Renal cortex interstitium (tissue), 15 donors: Measurements from ENCODE around the gene ALG1L2. TPM values are rescaled to one million over a fixed set of nuclear protein-coding genes. Genes with fewer than 3 reads are reported as not detected.
"Not testable (repeated sequence)": the region's sequence is repeated elsewhere in the genome, so short reads cannot be mapped to it uniquely, and the experiment has no call there.

Experiments
- DNase-seq, 11 donors: peaks; one replicate each; pipeline ENCODE4 v3.0.0-alpha.2; 2013; ENCODE audit warnings: low read depth in 9 of 11, low spot score in 4 of 11; ENCODE audit errors: extremely low read depth in 1 of 11
- long read RNA-seq, 16 experiments: transcript quantifications; one replicate each; lab custom pipeline, GENCODE V29; 2026
- polyA plus RNA-seq, 3 donors: library from polyadenylated mRNA; unstranded; fragments of 120-200 nt; gene quantifications; one replicate each; pipeline ENCODE4 v1.2.1, GENCODE V29; 2013; ENCODE audit not compliant: insufficient read length in 3 of 3

ALG1L2 gene, protein sequence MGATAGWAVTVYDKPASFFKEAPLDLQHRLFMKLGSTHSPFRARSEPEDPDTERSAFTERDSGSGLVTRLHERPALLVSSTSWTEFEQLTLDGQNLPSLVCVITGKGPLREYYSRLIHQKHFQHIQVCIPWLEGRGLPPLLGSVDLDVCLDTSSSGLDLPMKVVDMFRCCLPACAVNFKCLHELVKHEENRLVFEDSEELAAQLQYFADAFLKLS
- 1 to 10 TPM; 1.3 to 2.8 (median 2.0) TPM for polyA plus RNA-seq
- long read RNA-seq, donor 1, result 0 reads
- long read RNA-seq, donor 2, result 0 reads
- long read RNA-seq, donor 3, result 0 reads
- long read RNA-seq, donor 4, result 0 reads
- long read RNA-seq, donor 5, result 0 reads
- long read RNA-seq, donor 6, result 0 reads
- long read RNA-seq, donor 7, result 0 reads
- long read RNA-seq, donor 8, partial matches to known transcripts, result 7 of 7 reads
- long read RNA-seq, donor 8, other reads (novel, unspliced or antisense), result 0 of 7 reads
- long read RNA-seq, donor 9, result 0 reads
- long read RNA-seq, donor 10, result 0 reads
- long read RNA-seq, donor 11, result 0 reads
- long read RNA-seq, donor 12, result 0 reads
- long read RNA-seq, donor 13, result 0 reads
- long read RNA-seq, donor 14, result 0 reads
- long read RNA-seq, donor 15, result 0 reads
- long read RNA-seq, donor 16, result 0 reads

DNA sequence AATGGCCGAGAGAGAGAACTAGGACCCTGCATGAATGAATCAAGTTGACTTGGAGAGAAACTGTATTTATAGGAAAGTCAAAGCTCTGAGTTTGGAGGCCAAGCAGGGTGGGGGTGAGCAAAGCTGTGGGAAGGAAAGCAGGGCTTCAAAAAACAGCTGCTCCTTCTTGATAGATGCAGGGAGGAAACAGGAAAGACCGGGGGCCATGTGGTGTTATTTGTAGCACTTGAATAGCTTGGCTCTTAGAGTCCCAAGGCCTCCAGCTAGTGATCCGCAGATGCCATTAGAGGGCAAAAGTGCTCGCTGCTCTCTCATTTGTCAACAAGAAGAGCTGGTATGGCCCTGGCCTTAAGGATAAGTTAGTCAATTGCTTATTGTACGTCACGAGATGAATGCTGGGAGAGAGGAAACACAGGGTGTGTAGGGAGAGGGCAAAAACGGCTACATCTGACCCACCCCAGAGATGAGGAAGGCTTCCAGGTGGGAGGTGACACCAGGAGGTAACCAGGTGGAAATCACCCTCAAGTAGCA is at the start of gene ALG1L2:
Gene ALG1L2, plus strand, starts transcription at position 481 of the 531 bp plus-strand sequence. CDS start 186 bp downstream, outside the sequence.
- DNase-seq, result peak in 6 of 11 donors; percentile 13 to 62 (median 50)

DNA sequence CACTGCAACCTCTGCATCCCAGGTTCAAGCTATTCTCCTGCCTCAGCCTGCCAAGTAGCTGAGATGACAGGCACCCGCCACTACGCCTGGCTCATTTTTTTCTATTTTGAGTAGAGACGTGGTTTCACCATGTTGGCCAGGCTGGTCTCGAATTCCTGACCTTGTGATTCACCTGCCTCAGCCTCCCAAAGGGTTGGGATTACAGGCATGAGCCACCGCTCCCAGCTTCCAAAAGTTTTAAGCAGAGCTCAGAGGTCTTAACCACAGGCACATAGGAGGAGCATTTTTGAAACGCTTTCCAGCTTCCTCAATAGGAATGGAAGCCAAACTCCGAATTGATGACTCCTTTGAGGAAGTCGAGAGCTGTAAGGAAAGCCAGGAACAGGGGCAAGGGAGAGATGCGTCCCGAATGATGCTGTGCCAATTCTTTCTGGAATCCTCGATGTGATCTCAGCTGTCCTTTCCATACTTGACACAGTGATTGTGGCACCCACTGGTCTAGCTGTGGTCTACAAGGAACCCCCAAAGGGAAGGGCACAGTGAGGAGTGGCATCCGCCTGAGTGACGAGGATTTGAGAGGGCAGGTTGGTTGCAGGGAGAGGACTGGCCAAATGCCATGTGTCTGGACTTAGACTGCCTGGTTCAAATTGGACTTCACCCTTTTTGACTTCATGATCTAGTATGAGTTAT is 44.4 kb upstream of the ALG1L2 start:
- not testable (repeated sequence) for DNase-seq

DNA sequence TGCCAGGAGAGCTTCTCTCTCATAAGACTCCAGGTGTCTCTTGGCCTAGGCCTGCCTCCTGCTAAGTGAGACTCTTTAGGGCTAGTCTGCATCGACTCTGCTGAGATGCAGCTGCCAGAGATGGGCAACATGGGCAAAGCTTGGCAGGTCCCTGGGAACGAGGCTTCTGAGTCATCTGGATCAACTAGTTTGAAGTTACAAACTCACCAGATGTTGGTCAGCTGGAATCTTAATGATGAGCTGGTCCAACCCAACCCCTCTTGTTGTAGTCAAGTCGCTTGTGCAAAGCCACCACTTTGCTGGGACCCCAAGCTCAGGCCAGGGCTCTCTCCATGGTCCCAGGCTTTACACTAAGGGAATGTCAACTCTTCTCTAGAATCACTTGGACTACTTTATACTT is 38.9 kb upstream of the ALG1L2 start:
- not testable (repeated sequence) for DNase-seq

DNA sequence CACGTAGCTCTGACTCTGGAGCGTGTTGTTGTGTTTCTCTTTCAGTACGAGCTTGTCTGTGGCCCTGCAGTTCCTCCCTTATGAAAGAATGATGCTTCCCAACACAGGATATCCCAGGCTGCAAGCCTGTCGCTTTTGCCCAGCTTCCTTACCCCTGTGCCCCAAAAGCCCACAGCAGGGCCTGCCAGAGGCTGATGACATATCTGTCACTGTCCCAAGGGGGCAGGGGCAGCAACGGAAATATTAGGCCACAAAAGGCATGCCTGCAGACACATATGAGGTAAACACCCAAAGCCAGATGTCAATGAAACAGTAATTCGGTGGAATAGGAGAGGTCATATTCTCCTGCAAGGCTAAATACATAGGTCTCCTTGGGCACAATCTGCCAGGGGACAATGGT is 38.0 kb upstream of the ALG1L2 start:
- not testable (repeated sequence) for DNase-seq

DNA sequence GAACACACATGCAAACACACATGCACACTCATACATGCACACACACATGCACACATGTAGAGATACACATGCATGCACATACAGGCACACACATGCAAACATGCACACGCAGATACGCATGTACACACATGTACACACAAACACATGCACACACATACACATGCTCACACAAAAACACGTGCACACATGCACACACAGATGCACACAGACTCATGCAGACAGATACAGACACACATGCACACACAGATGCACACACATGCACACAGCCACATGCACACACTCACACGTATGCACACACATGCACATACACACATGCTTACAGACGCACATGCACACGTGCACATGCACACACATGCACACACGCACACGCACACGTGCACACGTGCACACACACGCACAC is 37.3 kb upstream of the ALG1L2 start:
- no peak for DNase-seq

DNA sequence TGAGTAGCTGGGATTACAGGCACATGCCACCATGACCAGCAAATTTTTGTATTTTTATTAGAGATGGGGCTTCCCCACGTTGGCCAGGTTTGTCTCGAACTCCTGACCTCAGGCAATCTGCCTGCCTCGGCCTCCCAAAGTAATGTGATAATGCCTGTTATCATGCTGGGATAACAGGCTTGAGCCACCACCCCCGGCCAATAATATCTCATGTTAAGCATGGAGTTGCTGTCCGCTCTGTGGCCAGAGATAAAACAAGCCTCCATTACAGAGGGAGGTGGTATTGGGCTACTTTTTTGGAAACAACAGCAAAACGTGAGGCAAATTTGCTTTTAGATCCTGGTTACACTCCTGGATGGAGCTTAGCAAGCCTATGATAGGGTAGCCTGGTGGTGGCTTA is 32.9 kb upstream of the ALG1L2 start:
- no peak for DNase-seq

DNA sequence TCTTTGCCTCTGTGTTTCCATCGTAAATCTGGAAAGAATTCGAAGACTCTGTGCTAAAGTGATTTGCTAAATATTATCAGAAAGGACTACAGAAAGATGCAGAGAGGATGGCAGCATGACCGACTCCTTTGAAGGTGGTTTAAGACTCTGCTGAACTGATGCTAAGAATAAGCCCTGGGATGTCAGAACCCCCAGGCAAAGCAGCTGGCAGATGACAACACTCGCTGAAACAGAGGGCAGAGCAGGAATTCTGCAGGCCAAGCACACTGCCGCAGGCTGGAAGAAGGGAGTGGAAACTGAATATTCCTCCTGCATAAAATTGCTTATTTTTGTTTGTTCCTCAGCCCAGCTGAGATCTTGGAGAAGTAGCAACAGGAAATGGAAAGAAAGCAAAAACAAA is 29.3 kb upstream of the ALG1L2 start:
- DNase-seq, result not testable (repeated sequence)

DNA sequence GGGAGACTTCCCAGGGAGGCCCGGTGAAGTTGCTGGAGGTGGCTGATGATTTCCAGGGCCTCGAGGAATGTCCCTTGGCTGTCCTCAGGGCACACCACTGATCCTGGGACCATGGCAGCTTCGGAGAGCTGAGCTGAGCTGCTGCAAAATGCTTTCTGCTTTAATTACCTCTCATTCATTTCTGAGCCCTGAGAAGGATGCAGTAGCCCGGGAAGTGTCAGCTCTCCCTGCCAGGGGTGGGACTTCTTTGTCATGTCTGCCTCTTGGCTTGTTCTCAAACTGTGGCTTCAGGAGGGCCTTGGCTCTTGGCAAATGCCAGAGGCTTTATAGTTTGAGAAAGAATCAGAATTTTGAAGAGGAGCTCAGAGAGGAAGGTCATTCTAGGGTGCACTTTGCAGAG is 28.7 kb upstream of the ALG1L2 start:
- not testable (repeated sequence) for DNase-seq

DNA sequence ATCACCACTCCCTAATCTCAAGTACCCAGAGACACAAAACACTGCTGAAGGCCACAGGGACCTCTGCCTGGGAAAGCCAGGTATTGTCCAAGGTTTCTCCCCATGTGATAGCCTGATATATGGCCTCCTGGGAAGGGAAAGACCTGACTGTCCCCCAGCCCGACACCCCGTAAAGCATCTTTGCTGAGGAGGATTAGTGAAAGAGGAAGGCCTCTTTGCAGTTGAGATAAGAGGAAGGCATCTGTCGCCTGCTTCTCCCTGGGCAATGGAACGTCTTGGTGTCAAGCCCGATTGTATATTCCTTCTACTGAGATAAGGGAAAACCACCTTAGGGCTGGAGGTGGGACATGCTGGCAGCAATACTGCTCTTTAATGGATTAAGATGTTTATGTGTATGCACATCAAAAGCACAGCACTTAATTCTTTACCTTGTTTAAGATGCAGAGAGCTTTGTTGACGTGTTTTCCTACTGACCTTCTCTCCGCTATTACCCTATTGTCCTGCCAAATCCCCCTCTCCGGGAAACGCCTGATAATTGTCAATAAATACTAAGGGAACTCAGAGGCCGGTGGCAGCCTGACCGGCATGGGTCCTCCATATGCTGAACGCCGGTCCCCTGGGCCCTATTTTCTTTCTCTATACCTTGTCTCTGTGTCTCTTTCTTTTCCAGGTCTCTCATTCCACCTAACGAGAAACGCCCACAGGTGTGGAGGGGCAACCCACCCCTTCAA is 23.9 kb upstream of the ALG1L2 start:
- not testable (repeated sequence) for DNase-seq

DNA sequence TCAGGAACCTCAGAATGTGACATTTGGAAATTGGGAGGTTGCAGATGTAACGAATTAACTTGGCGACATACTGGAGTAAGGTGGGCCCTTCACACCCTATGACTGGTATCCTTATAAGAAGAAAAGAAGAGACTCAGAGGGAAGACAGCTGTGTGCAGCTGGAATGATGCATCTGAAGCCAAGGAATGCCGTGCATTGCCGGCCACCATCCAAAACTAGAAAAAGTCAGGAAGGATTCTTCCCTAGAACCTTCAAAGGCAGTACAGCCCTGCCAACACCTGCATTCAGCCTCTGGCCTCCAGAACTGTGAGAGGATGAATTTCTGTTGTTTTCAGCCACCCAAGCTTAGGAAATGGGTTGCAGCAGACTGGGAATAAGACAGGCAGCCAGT is 23.4 kb upstream of the ALG1L2 start:
- DNase-seq, result not testable (repeated sequence)

DNA sequence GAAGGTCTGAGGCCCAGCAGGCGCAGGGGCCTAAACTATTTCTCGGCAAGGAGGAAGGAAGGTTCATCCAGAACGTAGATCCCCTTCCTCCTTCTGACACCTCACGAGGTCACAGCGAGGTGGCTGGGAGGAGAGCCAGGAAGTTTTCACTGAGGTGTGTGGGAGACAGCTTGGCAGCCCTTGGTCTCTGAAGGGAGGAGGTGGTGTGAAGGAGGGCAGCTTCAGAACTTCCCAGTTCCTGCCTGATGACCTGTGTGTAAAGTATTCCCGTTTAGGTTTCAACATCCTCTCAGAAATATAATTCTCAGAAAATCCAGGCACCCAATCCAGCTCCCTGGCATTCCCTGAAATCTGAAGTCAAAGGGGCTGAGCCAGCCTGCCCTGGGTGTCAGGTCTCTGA is 22.9 kb upstream of the ALG1L2 start:
- DNase-seq, result not testable (repeated sequence)

DNA sequence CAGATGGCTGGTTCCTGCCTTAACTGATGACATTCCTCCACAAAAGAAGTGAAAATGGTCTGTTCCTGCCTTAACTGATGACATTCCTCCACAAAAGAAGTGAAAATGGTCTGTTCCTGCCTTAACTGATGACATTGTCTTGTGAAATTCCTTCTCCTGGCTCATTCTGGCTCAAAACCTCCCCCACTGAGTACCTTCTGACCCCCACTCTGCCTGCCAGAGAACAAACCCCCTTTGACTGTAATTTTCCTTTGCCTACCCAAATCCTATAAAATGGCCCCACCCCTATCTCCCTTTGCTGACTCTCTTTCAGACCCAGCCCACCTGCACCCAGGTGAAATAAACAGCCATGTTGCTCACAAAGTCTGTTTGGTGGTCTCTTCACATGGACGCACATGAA is 22.5 kb upstream of the ALG1L2 start:
- DNase-seq, result not testable (repeated sequence)

DNA sequence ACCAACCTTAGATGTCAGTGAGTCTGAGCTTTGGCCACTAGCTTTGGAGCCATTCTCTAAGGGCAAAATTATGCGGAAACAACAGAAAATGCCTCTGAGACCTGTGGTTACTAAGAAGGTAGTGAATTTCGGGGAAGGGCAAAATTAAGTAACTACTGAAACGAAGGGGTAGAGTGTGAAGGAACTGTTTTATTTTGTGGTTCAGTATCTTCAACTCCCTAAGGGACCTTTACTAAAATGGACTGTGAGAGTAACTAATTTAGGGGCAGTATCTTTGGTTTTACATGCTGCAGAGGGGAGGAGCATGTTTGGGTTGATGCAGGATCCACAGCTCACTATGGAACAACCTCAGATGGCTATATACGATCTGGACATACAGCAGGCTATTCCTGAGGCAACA is 8.0 kb upstream of the ALG1L2 start:
- DNase-seq, result no peak

DNA sequence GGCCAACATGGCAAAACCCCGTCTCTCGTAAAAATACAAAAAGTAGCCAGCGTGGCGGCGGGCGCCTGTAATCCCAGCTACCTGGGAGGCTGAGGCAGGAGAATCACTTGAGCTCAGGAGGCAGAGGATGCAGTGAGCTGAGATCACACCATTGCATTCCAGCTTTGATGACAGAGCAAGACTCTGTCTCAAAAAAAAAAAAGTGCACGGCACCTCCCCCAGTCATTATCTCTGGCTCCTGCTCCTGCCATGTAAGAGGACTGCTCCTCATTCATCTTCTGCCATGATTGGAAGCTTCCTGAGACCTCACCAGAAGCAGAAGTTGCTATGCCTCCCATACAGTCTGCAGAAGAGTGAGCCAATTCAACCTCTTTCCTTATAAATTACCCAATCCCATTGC is 4.0 kb upstream of the ALG1L2 start:
- DNase-seq, result no peak

DNA sequence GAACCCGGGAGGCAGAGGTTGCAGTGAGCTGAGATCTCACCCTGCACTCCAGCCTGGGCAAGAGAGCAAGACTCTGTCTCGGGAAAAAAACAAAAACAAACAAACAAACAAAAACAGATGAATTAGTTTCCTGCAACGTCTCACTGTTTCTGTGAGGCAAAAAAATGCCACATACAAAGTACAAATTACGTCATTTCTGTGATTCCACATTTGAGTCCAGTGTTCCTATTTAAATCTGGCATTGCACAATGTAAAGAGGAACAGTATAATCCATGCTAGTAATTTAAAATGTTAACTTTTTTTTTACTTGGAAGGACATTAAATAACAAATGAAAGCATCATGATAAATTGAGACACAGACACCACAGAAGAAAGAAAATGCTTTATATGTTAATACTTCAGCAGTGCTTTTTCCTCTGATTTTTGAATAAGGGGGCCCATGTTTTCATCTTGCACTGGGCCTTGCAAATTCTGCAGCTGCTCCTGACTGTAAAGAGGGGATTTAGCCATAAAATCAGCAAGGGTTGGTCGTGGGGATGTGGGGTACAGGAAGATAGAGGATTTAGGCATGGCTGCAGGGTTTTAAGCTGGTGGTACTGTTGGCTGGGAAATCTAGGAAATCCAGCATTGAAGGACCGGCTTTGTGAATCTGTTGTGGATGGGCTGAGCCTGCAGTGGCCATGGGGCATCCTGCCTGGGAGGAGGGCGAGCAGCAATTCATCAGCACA is 1.9 kb downstream of the ALG1L2 start:
- DNase-seq, result not testable (repeated sequence)

DNA sequence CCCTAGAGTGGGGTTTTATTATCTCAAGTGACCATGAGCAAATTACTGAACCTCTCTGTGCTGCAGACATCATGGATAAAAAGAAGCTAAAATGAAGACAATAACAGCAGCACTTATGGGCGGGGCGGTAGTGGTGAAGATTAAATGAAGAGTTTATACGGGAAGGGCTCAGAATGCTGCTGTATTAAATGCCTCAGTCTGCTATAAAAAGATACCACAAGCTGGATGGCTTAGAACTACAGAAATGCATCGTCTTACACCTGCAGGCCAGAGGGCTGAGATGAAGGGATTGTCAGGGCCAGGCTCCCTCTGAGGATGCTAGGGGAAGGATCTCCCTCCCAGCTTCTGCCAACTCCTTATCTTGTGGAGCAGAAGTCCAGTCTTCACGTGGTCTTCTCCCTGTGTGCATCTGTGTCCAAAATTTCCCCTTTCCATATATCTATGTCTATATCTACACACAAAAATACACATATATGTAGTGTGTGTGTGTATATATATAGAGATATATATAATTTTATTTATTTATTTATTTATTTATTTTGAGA is 2.9 kb downstream of the ALG1L2 start:
- no peak for DNase-seq

DNA sequence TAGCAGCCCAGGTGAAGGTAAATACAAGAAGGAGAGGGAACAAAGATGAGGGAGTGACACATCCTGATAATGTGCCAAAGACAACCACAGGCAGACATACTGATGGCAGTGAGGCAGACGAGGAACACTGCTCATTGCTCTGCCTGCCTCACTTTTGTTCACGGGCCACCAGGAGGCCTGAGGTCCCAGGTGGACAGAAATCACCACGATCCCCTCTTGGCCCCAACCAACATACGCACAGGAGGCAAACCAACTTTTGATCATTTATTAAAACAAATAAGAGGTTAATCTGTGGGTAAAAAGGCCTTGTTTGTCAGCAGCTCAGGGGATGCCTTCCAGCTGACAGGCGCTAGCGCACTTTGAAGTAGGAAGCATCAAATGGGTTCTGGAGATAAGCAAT is 4.2 kb downstream of the ALG1L2 start:
- no peak for DNase-seq

DNA sequence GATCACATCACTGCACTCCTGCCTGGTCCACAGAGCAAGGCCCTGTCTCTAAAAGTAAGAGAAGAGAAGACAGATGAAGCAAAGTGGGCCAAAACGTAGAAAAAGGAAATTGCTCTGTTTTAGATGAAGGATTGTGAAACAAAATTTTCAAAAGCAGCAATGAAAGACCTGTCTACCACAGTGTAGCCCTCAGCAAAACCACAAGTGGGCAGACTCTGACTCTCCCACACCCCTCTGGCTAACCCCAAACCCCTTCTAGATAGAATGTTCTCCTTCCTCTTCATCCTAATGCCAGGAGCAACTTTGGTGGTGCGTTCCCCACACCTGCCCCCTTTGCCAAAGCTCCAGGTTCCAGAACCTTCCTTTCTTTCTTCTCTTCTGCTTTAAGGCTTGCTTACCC is 5.0 kb downstream of the ALG1L2 start:
- DNase-seq, result not testable (repeated sequence)
